Fibroblast of skin of right biceps (primary cell): ENCODE measurements around the gene KRT9.
"Not testable (repeated sequence)": the region's sequence is repeated elsewhere in the genome, so short reads cannot be mapped to it uniquely, and the experiment has no call there.

Experiments used
- DNase-seq: peaks from one replicate; pipeline ENCODE4 v3.0.0-alpha.2; 2013

The KRT9 gene, protein sequence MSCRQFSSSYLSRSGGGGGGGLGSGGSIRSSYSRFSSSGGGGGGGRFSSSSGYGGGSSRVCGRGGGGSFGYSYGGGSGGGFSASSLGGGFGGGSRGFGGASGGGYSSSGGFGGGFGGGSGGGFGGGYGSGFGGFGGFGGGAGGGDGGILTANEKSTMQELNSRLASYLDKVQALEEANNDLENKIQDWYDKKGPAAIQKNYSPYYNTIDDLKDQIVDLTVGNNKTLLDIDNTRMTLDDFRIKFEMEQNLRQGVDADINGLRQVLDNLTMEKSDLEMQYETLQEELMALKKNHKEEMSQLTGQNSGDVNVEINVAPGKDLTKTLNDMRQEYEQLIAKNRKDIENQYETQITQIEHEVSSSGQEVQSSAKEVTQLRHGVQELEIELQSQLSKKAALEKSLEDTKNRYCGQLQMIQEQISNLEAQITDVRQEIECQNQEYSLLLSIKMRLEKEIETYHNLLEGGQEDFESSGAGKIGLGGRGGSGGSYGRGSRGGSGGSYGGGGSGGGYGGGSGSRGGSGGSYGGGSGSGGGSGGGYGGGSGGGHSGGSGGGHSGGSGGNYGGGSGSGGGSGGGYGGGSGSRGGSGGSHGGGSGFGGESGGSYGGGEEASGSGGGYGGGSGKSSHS

DNA sequence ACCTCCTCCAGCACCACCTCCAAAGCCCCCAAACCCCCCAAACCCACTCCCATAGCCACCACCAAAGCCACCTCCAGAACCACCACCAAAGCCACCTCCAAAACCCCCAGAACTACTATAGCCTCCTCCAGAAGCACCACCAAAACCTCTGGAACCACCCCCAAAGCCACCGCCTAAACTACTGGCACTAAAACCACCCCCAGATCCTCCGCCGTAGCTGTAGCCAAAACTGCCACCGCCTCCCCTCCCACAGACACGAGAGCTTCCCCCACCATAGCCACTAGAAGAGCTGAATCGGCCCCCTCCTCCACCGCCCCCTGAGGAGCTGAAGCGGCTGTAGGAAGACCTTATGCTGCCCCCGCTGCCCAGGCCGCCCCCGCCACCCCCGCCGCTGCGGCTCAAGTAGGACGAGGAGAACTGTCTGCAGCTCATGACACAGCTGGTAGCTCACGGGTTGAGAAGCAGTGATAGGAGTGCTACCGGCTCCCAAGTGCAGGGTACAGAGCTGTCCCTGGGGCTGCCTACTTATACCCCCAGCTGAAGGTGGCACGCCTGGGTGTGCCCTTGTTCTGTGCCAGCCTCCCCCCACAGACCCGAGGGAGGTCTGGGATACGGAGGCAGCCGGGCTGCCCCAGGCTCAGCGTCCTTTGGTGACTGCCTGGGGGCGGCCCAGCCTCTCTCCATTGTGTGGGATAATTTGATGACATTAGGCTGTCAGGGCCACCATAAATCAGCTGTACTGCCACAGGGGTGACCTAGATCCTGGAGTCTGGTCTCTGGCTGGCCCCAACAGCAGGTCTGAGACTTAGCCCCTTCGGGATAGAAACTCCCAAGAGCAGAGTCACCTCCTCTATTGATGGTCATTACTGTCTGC lies at the start of gene KRT9:
Gene KRT9, minus strand, starts transcription at position 499 of the 874 bp plus-strand sequence. Its CDS starts 67 bp downstream, at position 432.
- DNase-seq: no peak

DNA sequence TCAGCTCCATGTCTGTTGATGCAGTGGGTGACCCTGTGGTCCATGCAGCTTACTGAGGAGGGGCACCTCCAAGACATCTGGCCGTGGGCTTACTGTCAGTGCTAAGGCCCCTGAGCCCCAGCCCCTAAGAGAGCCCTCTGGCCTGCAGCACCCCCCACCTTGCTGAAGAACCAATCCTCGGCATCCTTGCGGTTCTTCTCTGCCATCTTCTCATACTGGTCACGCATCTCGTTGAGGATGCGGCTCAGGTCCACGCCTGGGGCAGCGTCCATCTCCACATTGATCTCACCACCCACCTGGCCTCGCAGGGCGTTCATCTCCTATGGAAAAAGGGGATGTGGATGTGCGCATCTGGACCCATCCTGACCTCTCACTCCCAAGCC lies 49.6 kb upstream of the KRT9 start:
- DNase-seq: not testable (repeated sequence)

DNA sequence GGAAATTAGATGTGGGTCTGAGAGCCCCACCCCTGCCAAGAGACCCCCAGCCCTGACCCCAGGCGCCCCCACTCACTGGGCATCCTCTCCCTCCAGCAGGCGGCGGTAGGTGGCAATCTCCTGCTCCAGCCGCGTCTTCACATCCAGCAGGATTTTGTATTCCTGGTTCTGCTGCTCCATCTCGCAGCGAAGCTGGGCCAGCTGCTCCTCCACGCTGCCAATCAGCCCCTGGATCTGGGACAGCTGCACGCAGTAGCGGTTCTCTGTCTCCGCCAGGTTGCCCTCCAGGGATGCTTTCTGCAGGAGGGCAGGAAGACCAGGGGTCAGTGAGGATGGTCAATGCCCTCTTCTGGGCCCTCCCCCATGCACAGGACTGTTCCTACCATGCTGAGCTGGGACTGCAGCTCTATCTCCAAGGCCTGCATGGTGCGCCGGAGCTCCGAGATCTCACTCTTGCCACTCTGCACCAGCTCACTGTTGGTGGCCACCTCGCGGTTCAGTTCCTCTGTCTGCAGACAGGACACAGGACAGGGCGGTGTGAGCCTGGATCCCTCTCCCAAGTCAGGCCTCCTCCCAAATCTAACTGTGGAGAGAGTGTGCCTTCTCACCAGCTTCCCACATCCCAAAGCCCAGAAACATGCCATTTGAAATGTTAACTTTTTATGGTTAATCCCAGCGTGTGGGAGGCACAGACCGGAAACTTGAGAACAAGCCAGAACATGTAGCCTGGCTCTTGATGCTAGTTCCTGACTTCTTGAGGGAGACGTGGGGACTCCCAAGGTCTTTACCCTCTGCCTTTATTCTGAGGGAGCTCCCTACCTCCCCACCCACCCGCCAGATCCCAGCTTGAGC lies 49.0 kb upstream of the KRT9 start:
- no peak for DNase-seq

DNA sequence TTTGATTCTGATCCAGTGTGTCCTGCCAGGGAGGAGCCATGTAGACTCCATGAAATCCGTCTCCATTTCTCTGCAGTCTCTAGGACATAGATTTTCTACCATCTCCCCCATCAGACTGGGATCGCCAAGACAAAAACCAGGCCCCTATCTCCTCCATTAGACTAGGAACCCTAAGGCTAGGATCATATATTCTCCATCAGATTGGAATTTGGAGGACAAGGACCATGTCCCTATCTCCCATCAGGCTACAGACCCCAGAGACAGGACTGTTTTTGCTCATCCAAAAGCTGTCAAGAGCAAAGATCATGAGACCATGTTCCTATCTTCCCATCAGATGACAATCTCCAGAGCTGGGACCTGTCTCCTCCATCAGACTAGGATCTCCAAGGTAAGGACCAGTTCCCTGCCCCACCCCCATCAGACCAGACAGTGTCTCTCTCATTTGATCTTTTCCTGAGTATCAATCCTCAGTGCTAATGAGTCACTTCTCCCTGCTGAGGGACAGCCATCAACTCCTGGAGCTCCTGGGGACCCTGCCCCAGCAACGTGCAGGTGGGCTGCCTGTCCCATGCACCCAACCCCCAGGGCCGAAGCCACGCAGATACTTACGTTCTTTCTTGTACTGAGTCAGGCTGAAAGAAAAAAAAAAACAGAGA lies 48.2 kb upstream of the KRT9 start:
- not testable (repeated sequence) for DNase-seq

DNA sequence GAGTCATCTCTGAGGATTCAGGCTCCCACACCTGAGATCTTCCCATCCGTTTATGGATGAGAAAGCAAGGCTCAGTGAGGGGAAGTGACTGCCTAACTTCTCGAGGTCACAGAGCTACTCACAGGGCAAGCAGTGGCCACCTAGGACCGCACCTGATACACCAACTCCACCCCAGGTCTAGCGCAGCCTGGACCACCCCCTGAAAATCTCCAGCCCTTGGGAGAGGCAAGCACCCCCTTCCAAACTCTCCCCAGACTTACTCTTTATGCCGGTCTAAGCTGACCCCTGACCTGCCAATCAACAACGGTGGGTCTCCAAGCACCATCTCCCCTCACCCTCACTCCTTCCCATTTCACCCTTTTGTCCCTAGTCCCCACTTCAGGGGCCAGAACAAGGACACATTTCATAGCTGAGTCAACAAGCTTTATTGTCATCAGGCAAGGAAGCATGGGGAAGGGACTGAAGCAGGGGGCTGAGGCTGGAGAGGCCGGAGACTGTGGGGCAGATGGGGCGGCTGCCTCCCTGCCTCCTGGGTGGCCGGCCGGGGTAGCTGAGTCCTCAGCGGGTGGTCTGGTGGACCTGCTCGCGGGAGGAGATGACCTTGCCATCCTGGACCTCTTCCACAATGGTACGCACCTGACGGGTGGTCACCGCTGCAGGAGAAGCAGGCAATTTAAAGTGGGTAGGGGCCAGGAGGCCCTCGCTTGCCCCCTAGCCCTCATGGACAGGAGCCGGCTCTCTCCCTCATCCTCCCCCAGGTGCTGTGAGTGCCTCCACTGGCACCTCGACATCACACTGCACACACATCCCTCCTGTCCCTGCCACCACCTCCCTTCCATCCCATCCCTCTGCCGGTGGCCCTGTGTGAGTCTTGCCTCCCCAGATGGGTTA lies 47.4 kb upstream of the KRT9 start:
- no peak for DNase-seq

DNA sequence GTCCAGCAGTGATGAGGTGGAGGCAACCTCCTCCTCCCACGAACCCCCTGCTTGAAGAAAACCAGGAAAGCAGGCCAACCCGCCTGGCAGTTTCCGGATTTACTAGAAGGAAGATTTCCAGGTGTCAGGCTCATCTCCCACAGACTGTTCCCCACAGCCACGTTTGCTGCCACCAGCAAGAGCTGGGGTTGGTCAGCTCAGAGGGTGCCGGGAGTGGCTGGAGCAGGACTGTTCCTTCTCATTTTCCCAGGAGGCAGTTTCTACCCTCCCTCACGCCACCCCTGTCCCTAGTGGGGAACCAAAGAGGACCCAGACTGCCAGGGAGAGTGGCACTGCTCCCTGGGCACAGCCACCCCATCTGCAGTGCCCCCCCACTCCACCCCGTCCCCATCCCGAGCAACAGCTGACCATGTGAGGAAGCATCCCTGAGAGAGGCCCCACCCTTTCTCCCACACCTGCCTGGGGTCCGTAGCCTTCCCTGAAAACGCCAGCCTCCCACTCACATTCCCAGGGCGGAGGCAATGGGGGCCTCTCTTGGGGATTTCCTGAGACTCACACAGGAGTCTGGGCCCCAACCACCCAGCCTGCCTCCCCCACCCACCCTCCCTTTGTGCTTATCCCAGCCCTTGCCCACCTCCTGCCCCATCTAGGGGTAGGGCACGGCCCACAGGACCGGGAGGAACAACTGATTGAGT lies 46.6 kb upstream of the KRT9 start:
- no peak for DNase-seq

DNA sequence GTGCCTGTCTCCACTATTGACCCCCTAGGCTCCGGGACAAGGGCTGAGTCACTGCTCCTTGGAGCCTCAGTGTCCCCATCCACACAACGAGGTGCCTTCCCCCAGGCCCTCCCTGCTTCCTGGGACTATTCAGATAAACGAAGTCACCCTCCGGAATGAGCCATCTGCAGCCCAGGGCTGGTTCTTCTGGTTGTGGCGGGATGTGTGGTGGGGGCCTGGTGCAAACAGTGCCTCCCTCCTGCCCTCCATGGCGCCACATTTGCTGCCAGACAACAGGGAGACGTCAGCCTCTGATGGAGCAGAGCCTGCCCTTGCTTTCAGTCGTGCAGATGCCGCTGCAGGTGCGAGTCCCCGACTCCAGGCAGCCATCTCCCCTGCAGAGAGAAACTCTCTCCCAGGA lies 45.8 kb upstream of the KRT9 start:
- DNase-seq: no peak

DNA sequence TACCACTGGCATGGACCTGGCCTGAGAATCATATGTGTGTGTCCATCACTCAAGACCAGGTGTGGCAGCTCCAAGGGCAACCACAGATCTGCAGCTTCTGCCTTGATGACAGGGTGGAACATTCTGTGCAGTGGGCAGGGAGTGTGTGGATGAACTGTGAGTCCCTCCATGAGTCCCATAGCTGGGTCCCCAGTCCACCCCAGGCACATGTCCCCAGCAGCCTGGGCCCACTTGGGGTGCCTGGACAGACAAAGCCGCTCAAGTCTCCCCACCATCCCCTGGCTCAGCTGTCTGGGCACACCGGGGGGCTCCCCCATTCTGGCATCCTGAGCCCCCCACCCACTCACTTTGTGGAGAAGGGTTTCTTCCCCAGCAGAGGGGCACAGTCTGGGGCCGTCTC lies 45.3 kb upstream of the KRT9 start:
- no peak for DNase-seq

DNA sequence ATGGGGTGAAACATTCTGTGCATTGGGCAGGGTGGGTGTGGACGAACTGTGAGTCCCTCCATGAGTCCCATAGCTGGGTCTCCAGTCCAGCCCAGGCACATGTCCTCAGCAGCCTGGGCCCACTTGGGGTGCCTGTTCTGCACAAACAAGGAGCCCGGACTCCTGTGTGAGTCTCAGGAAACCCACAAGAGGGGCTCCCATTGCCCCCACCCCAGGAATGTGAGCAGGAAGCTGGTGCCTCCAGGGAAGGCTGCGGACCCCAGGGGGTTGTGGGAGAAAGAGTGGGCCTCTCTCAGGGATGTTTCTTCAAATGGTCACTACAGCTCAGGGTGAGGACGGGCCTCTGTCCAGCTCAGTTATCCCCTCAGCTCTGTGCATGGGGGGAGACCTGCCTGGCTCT lies 44.6 kb upstream of the KRT9 start:
- DNase-seq: not testable (repeated sequence)

DNA sequence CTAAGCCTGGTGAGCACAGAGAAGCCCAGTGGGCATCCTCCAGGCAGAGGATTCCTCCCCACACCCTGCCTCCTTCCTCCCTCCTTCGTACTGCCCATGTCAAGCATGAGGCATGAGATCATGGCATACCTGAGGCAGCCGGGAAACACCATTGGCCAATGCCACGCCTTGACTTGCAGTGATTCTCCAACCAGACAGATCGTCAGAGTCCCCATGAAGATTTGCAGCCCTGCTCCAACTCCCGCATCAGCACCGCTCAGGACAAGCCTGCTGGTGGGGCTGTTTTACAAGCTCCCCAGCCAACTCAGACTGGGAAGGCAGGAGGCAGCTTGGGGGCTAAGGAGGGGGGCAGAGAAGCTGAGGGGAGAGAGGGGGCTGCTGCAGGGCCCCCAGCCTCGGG lies 43.6 kb upstream of the KRT9 start:
- no peak for DNase-seq

DNA sequence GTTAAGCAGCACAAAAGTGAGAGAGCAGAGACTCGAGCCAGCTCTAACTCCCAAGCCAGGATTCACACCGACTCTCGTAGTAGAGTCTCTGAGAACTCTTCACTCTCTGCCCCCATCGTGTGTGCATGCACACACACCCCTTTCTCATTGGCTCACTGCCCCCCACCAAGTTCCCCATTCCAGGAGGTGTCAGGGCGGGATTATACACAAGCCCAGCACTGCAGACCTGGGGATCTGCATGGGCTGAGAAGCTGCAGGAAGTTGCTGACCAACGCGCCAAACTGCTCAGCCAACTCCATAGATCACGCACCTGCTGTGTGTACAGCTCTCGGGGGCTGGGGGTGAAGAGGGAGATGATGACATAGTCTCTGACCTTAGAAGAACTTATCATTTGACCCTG lies 42.9 kb upstream of the KRT9 start:
- DNase-seq: not testable (repeated sequence)

DNA sequence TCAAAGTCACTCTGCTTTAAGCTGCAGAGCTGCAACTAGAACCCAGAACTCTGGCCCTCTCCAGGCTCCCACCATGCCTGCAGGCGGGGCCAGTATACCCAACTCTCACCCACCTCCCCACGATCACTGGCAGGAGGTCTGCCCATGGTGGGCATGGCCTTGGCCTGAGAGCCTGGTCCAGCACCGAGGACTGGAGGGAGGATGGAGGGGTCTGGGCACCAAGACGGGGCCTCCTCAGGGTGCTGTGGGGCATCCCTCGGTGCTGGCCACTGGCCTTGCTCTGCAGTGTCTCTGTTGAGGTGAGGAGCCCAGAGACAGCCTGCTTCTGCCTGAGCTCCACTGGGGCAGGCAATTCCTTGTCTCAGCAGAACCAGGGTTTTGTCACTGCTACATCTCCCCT lies 42.2 kb upstream of the KRT9 start:
- no peak for DNase-seq

DNA sequence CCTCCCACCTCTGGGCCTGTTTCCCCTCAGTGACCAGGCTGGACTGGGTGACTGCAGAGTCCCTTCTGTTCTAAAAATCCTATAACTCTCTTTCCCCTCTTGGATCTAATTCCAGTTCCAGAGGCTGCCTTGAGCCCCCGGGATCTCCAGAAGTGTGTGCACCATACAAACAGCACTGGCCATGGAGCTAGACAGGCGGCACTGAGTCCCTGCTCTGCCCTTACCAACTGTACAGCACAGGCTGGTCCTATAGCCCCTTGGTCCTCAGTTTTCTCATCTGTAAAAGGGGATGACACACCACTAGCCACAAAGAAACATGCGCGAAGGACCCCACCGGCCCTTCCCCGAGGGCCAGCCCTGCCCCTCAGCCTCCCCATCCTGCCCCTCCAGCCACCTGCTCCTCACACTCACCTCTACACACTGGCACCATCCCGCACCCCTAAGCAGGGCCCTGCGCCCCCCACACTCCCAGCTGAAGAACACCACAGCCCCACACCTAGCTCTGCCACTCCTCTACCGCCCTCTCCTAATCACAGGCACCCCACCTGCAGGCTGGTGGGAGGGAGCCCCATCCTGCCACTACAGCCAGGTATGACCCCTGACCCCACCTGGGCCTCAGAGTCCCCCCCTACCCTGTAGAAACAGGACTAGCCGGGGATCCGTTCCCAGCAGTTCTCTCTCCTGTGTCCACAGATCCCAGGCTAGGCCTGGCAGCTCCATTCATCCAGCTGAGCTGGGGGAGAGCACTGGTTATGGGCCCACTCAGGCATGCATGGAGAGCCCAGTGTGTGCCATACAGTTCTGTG lies 41.6 kb upstream of the KRT9 start:
- DNase-seq: no peak

DNA sequence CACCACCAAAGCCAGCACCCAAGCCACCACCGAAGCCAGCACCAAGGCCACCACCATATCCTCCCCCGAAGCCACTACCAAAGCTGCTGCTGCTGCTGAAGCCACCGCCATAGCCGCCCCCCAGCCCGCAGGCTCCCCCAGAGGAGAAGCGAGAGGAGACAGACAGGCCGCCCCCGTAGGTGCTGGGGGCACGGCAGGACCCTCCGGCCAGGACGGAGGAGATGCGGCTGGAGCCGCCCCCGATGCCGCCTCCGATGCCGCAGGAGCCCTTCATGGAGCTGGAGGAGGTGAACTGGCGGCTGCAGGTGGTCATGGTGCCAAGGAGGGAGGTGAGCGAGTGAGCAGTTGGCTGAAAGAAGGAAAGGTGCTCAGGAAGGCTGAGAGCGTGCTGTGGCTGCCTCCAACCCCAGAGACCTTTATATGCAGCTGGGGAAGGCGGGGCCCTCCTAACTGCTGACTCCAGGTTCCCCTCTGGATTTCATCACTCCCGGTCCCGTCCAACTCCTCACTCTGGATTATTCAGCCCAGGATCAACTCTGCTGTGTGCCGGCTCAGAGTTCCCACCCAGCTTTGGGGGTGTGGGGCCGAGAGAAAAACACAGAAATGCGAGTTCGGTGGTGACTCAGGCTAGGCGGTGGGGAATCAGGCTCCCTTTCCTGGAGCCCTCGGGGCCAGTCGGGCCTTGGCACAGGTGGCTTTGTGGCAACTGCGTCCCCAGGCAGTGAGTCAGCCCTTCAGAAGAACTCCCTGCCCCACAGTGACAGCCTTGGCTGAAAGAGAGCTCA lies 40.7 kb upstream of the KRT9 start, which contains the start of gene KRT16:
Gene KRT16, minus strand, starts transcription at position 392 of the 785 bp plus-strand sequence. Its CDS starts 79 bp downstream, at position 313.
- DNase-seq: not testable (repeated sequence)

DNA sequence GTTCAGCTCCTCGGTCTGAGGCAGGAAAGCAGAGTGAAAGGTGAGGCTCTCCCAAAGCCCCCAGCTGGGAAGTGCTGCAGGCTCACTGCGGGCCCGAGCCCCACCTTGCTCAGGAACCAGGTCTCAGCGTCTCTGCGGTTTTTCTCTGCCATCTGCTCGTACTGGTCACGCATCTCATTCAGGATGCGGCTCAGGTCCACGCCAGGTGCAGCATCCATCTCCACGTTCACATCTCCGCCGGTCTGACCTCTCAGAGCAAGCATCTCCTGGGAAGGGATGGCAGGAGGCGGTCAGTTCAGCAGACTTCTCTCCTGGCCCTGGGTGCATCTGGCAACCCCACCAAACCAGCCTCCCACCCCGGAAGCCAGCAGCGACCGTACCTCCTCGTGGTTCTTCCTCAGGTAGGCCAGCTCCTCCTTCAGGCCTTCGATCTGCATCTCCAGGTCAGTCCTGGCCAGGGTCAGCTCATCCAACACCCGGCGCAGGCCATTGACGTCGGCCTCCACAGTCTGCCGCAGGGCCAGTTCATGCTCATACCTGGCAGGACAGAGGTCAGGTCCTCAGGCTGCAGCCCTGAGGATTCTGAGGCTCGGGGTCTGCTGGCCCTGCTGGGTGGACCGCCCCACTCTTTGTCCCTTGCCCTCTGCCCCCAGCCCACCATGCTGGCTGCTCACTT lies 39.2 kb upstream of the KRT9 start:
- DNase-seq: no peak

DNA sequence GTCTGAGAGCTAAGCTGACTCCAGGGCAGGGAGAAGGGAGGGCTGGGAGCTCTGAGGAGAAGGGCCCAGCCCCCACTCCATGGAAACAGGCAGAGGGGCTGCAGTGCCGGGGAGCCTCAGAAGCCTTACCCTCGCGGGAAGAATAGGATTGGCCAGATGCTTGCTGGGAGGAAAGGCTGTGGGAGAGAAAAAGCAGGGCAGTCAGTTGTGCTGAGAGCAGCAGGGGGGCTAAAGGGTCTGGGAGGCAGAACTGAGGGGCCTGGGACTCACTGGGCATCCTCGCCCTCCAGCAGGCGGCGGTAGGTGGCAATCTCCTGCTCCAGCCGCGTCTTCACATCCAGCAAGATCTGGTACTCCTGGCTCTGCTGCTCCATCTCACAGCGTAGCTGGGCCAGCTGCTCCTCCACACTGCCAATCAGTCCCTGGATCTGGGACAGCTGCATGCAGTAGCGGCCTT lies 38.2 kb upstream of the KRT9 start:
- DNase-seq: not testable (repeated sequence)

DNA sequence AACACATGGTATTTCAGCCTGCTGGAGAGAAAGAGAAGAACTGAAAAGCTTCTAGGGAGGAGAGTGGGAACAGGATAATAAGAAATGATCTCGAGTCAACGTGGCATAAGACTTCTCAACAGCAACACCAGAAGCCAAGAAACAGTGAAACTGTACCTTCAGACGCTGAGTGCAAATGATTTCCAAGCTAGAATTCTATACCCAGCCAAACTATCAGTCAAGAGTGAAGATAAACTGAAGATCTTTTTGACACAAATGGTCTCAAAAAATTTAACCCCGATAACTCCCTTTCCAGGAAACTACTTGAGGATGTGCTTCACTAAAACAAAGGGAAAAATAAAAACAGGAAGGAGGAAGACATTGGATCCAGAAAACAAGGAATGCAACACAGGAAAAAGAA lies 35.1 kb upstream of the KRT9 start:
- not testable (repeated sequence) for DNase-seq

DNA sequence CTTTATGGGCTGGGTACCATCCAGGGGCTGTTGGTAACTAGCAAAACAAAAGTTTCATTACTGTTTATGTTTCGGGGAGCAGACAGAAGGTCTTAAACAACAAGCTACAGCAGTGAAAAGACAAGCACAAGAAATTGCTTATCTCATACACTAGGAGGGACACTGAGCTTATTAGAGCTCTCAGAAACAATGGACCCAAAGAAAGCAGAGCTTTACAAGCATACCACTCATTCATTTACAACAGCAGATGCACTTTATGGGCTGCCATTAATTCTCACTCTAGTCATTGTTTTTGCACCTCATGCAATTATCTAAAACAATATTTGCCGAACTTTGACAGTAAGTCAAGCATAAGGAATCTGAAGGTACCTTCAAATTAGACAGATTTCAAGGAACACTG lies 30.7 kb upstream of the KRT9 start:
- DNase-seq: no peak
